HG02763 (cell line): ENCODE results near the gene PLXNB3.
"Not testable (repeated sequence)": the region's sequence is repeated elsewhere in the genome, so short reads cannot be mapped to it uniquely, and the experiment has no call there.

Experiments
- ATAC-seq: cut with Tn5 transposase; IDR thresholded peaks from one replicate; pipeline ENCODE4 v1.9.1; 2021; ENCODE audit warnings: mild to moderate bottlenecking, moderate library complexity; ENCODE audit not compliant: unreplicated experiment

PLXNB3 gene

GRCh38 chrX:153732401-153732800 is 31.6 kb upstream of the PLXNB3 start:
- ATAC-seq, result no peak

GRCh38 chrX:153733651-153734240 is 30.3 kb upstream of the PLXNB3 start:
- ATAC-seq, result no peak

- no peak for ATAC-seq
These were observed 29.2 kb upstream of the PLXNB3 start for GRCh38 chrX:153734871-153735270.

- no peak for ATAC-seq
These were observed 28.8 kb upstream of the PLXNB3 start for GRCh38 chrX:153735274-153735673.

- no peak for ATAC-seq
These were observed 27.8 kb upstream of the PLXNB3 start for GRCh38 chrX:153736071-153736820.

GRCh38 chrX:153736871-153737441 is 27.1 kb upstream of the PLXNB3 start:
- no peak for ATAC-seq

GRCh38 chrX:153738056-153738605 is 25.9 kb upstream of the PLXNB3 start:
- no peak for ATAC-seq

- no peak for ATAC-seq
These were observed 24.1 kb upstream of the PLXNB3 start for GRCh38 chrX:153739754-153740486.

GRCh38 chrX:153740631-153741222 is 23.3 kb upstream of the PLXNB3 start:
- ATAC-seq, result no peak

- no peak for ATAC-seq
These were observed 22.6 kb upstream of the PLXNB3 start for GRCh38 chrX:153741446-153741845.

GRCh38 chrX:153742111-153742510 is 21.9 kb upstream of the PLXNB3 start:
- not testable (repeated sequence) for ATAC-seq

- not testable (repeated sequence) for ATAC-seq
These were observed 21.1 kb upstream of the PLXNB3 start for GRCh38 chrX:153742796-153743467.

- not testable (repeated sequence) for ATAC-seq
These were observed 20.4 kb upstream of the PLXNB3 start for GRCh38 chrX:153743468-153744209.

GRCh38 chrX:153744210-153745066 is 19.6 kb upstream of the PLXNB3 start:
- ATAC-seq, result no peak

GRCh38 chrX:153745067-153745433 is 19.0 kb upstream of the PLXNB3 start:
- ATAC-seq, result not testable (repeated sequence)

GRCh38 chrX:153746359-153746758 is 17.7 kb upstream of the PLXNB3 start:
- no peak for ATAC-seq

- ATAC-seq, result not testable (repeated sequence)
These were observed 17.1 kb upstream of the PLXNB3 start for GRCh38 chrX:153746991-153747390.

- not testable (repeated sequence) for ATAC-seq
These were observed 15.0 kb upstream of the PLXNB3 start for GRCh38 chrX:153749017-153749416.
